Fibroblast of villous mesenchyme (primary cell): ENCODE measurements around the gene EXOC7. TPM values are rescaled to one million over a fixed set of nuclear protein-coding genes. Genes with fewer than 3 reads are reported as not detected.

Experiments
- DNase-seq: peaks from one replicate; pipeline ENCODE4 v3.0.0-alpha.2; 2010; ENCODE audit warnings: low read depth
- H3K4me3 ChIP-seq: 2 replicates; pipeline ENCODE4 v1.5.1; 2011; ENCODE audit warnings: low read depth, mild to moderate bottlenecking, low read length
- CTCF ChIP-seq: IDR thresholded peaks from 2 replicates; pipeline ENCODE4 v1.5.1; 2012; ENCODE audit warnings: low read depth, mild to moderate bottlenecking, low read length; ENCODE audit not compliant: insufficient read depth
- total RNA-seq: library from RNA; depleted of rRNA; stranded (reverse); fragments of >200 nt; gene quantifications from 2 replicates; pipeline ENCODE4 v1.2.3, GENCODE V29; 2012

Gene EXOC7
- total RNA-seq, 1 donor = 98.4 TPM

- no peak for TF ChIP-seq CTCF
- no peak overlapping the region for H3K4me3 ChIP-seq
- no peak for DNase-seq
Observed at GRCh38 chr17:76137351-76138233, 34.0 kb upstream of the EXOC7 start.

GRCh38 chr17:76137001-76137350, 33.4 kb upstream of the EXOC7 start:
- H3K4me3 ChIP-seq = no peak overlapping the region
- no peak for DNase-seq
- TF ChIP-seq CTCF = no peak

- no peak for DNase-seq
Observed at GRCh38 chr17:76136276-76137000, 32.9 kb upstream of the EXOC7 start.

GRCh38 chr17:76135810-76136188, 32.2 kb upstream of the EXOC7 start:
- no peak for DNase-seq
- TF ChIP-seq CTCF = no peak
- no peak overlapping the region for H3K4me3 ChIP-seq

More at GRCh38 chr17:76136276-76137000, 32.9 kb upstream of the EXOC7 start:
- no peak for TF ChIP-seq CTCF
- H3K4me3 ChIP-seq = no peak overlapping the region

- H3K4me3 ChIP-seq = no peak overlapping the region
- TF ChIP-seq CTCF = no peak
- no peak for DNase-seq
Observed at GRCh38 chr17:76134911-76135809, 31.6 kb upstream of the EXOC7 start.

GRCh38 chr17:76132574-76133338, 29.2 kb upstream of the EXOC7 start:
- no peak overlapping the region for H3K4me3 ChIP-seq
- DNase-seq = no peak
- TF ChIP-seq CTCF = no peak
